GM10248 (cell line): ENCODE results near the gene SETBP1.
A peak's percentile ranks its signal among the peaks of the same experiment; 100 is the strongest.

Source experiments
- CTCF ChIA-PET: fragments of 300-600 bp; sonication (Branson Sonifier 250); formaldehyde crosslinking; extraction: SDS; loops from one replicate; lab custom pipeline; 2021; ENCODE audit warnings: antibody characterized with exemption; lab: Yijun Ruan, JAX
- POLR2A ChIA-PET: fragments of 350-650 bp; sonication (Branson Sonifier 250); formaldehyde crosslinking; extraction: SDS; loops from one replicate; lab custom pipeline; 2020; ENCODE audit warnings: antibody characterized with exemption; lab: Yijun Ruan, JAX
- DNase-seq: peaks from one replicate; pipeline ENCODE4 v3.0.0; 2012; ENCODE audit errors: extremely low spot score
- CTCF ChIP-seq: IDR thresholded peaks from 2 replicates; pipeline ENCODE4 v1.5.1; 2012; ENCODE audit warnings: mild to moderate bottlenecking, low read depth; ENCODE audit errors: extremely low read depth, missing control alignments, control extremely low read depth

SETBP1 gene

GRCh38 chr18:44727291-44727690 is 46.6 kb downstream of the SETBP1 start:
- DNase-seq = no peak
- POLR2A ChIA-PET = no interaction called here
- no peak for TF ChIP-seq CTCF
- CTCF ChIA-PET = interaction anchor here (1.1 to 1.5 kb wide), 3 partner anchors 15 to 49 kb away, joined by 3 to 4 read pairs (median 3); no protein-coding TSS in a partner anchor

- ChIA-PET POLR2A (no interaction called here), CTCF (interaction anchor here (1.0 to 2.4 kb wide), 5 partner anchors 9 to 24 kb away, joined by 3 to 8 read pairs (median 7); no protein-coding TSS in a partner anchor)
- no peak for DNase-seq
- TF ChIP-seq CTCF = no peak
These were observed 49.0 kb downstream of the SETBP1 start for GRCh38 chr18:44729631-44730101.

GRCh38 chr18:44730803-44731529 is 50.3 kb downstream of the SETBP1 start:
- CTCF ChIA-PET = interaction anchor here (1.0 to 2.0 kb wide), 2 partner anchors 20 to 23 kb away, joined by 3 to 8 read pairs; no protein-coding TSS in a partner anchor

GRCh38 chr18:44731530-44732237 is 51.0 kb downstream of the SETBP1 start:
- TF ChIP-seq CTCF = no peak
- ChIA-PET CTCF (interaction anchor here (1.0 kb wide), 1 partner anchor 143 kb away, joined by 3 read pairs; no protein-coding TSS in a partner anchor), POLR2A (no interaction called here)
- peak; percentile 40 for DNase-seq

More at GRCh38 chr18:44730803-44731529, 50.3 kb downstream of the SETBP1 start:
- TF ChIP-seq CTCF = no peak
- DNase-seq = no peak
- POLR2A ChIA-PET = no interaction called here

- POLR2A ChIA-PET = interaction anchor here (0.7 kb wide), 1 partner anchor 120 kb away, joined by 3 read pairs; no protein-coding TSS in a partner anchor
- no peak for TF ChIP-seq CTCF
- no peak for DNase-seq
- CTCF ChIA-PET = interaction anchor here (1.0 kb wide), 1 partner anchor 142 kb away, joined by 3 read pairs; no protein-coding TSS in a partner anchor
These were observed 51.5 kb downstream of the SETBP1 start for GRCh38 chr18:44732238-44732563.

GRCh38 chr18:44732599-44732998 is 51.9 kb downstream of the SETBP1 start:
- CTCF ChIA-PET = interaction anchor here (0.8 to 1.7 kb wide), 3 partner anchors 13 to 142 kb away, joined by 3 to 5 read pairs (median 3); no protein-coding TSS in a partner anchor
- DNase-seq = no peak
- POLR2A ChIA-PET = interaction anchor here (0.7 kb wide), 1 partner anchor 120 kb away, joined by 3 read pairs; no protein-coding TSS in a partner anchor
- TF ChIP-seq CTCF = no peak
